HepG2 (cell line): Measurements from ENCODE around the gene TMEM63B. TPM values are rescaled to one million over a fixed set of nuclear protein-coding genes. Genes with fewer than 3 reads are reported as not detected.

Source experiments
- AHR ChIP-seq: IDR thresholded peaks from 2 replicates; pipeline ENCODE4 v1.6.1; 2018; ENCODE audit warnings: missing genetic modification reagents, missing compliant biosample characterization
- DR1 ChIP-seq: sonication (generic); formaldehyde crosslinking; IDR thresholded peaks from 2 replicates; pipeline ENCODE4 v1.8.0; 2021; ENCODE audit warnings: mild to moderate bottlenecking, missing genetic modification reagents, inconsistent platforms
- EZH2 ChIP-seq: conservative IDR thresholded peaks from 2 replicates; pipeline ENCODE4 v1.6.1; 2012; ENCODE audit warnings: mild to moderate bottlenecking, low read depth, low read length, moderate library complexity
- GLI4 ChIP-seq: sonication (generic); formaldehyde crosslinking; IDR thresholded peaks from 2 replicates; pipeline ENCODE4 v1.5.1; 2020; ENCODE audit warnings: missing genetic modification reagents, mild to moderate bottlenecking, moderate library complexity, borderline replicate concordance
- KAT7 ChIP-seq: IDR thresholded peaks from 2 replicates; pipeline ENCODE4 v1.6.1; 2018; ENCODE audit warnings: borderline replicate concordance, missing compliant biosample characterization
- MEIS2 ChIP-seq: sonication (generic); formaldehyde crosslinking; IDR thresholded peaks from 2 replicates; pipeline ENCODE4 v1.9.0; 2021; ENCODE audit warnings: mild to moderate bottlenecking, missing genetic modification reagents
- SP2 ChIP-seq: sonication (generic); formaldehyde crosslinking; IDR thresholded peaks from 2 replicates; pipeline ENCODE4 v1.5.1; 2020; ENCODE audit warnings: mild to moderate bottlenecking, missing genetic modification reagents
- TOPORS ChIP-seq: sonication (generic); formaldehyde crosslinking; IDR thresholded peaks from 2 replicates; pipeline ENCODE4 v1.8.0; 2023; ENCODE audit warnings: mild to moderate bottlenecking, missing genetic modification reagents
- U2AF2 ChIP-seq: fragments of 200-400 bp; formaldehyde crosslinking; IDR thresholded peaks from 2 replicates; pipeline ENCODE4 v1.6.1; 2017; ENCODE audit warnings: low read depth, mild to moderate bottlenecking, low read length
- ZNF121 ChIP-seq: sonication (generic); formaldehyde crosslinking; IDR thresholded peaks from 2 replicates; pipeline ENCODE4 v1.5.0; 2020; ENCODE audit warnings: mild to moderate bottlenecking, missing genetic modification reagents
- ZNF205 ChIP-seq: IDR thresholded peaks from 2 replicates; pipeline ENCODE4 v1.6.1; 2018; ENCODE audit warnings: missing biosample characterization, missing genetic modification reagents
- ZNF24 ChIP-seq: fragments of 450-650 bp; IDR thresholded peaks from 2 replicates; pipeline ENCODE4 v1.6.1; 2017; ENCODE audit warnings: antibody characterized with exemption, mild to moderate bottlenecking
- ZNF343 ChIP-seq: sonication (generic); formaldehyde crosslinking; IDR thresholded peaks from 2 replicates; pipeline ENCODE4 v1.4.0; 2020; ENCODE audit warnings: mild to moderate bottlenecking, missing genetic modification reagents
- ZNF383 ChIP-seq: sonication (generic); formaldehyde crosslinking; IDR thresholded peaks from 2 replicates; pipeline ENCODE4 v1.4.0; 2020; ENCODE audit warnings: missing genetic modification reagents, mild to moderate bottlenecking, borderline replicate concordance
- ZNF720 ChIP-seq: sonication (generic); formaldehyde crosslinking; IDR thresholded peaks from 2 replicates; pipeline ENCODE4 v1.4.0; 2020; ENCODE audit warnings: missing genetic modification reagents
- polyA plus RNA-seq, 8 experiments: library from polyadenylated mRNA; depleted of rRNA in 3 of 8; stranded (reverse) in 7 of 8; unstranded in 1 of 8; fragments of >200 nt; fragmentation: Illumina TruSeq in 4 of 8; extraction: Trizol in 4 of 8; gene quantifications; 2 replicates each; pipeline versions ENCODE4 v1.2.1 to v1.2.3, GENCODE V29; 2011 to 2016; ENCODE audit warnings: low read depth in 4 of 8, missing spikeins in 1 of 8, mixed read lengths in 1 of 8; ENCODE audit not compliant: insufficient read depth in 1 of 8
- total RNA-seq, 5 experiments: library from RNA; depleted of rRNA; stranded (reverse); fragments of >200 nt; fragmentation: Illumina TruSeq; extraction: Trizol; gene quantifications; 2 replicates each; pipeline ENCODE4 v1.2.3, GENCODE V29; 2016; ENCODE audit warnings: low read depth in 1 of 5
- TF ChIP-seq, protein P1 (sequence below): sonication (generic); formaldehyde crosslinking; IDR thresholded peaks from 2 replicates; pipeline ENCODE4 v1.9.0; 2022; ENCODE audit warnings: low read depth, missing genetic modification reagents
- TF ChIP-seq, protein P2 (sequence below): sonication (generic); formaldehyde crosslinking; conservative IDR thresholded peaks from 2 replicates; pipeline ENCODE4 v1.4.0; 2020; ENCODE audit warnings: missing genetic modification reagents
- TF ChIP-seq, protein P3 (sequence below): sonication (generic); formaldehyde crosslinking; IDR thresholded peaks from 2 replicates; pipeline ENCODE4 v1.4.0; 2020; ENCODE audit warnings: mild to moderate bottlenecking, low read depth, missing genetic modification reagents
- TF ChIP-seq, protein P4 (sequence below): IDR thresholded peaks from 2 replicates; pipeline ENCODE4 v1.6.1; 2016; ENCODE audit warnings: missing compliant biosample characterization, missing genetic modification reagents, borderline replicate concordance
- TF ChIP-seq, protein P5 (sequence below): sonication (generic); formaldehyde crosslinking; IDR thresholded peaks from 2 replicates; pipeline ENCODE4 v1.8.0; 2022; ENCODE audit warnings: mild to moderate bottlenecking, missing genetic modification reagents, moderate library complexity

TMEM63B gene
- total and polyA plus RNA-seq, 2 of the 13 experiments (the other 11 are each of a cell fraction or from before 2014, with no cell fraction given), result 27.4 to 75.8 TPM

DNA sequence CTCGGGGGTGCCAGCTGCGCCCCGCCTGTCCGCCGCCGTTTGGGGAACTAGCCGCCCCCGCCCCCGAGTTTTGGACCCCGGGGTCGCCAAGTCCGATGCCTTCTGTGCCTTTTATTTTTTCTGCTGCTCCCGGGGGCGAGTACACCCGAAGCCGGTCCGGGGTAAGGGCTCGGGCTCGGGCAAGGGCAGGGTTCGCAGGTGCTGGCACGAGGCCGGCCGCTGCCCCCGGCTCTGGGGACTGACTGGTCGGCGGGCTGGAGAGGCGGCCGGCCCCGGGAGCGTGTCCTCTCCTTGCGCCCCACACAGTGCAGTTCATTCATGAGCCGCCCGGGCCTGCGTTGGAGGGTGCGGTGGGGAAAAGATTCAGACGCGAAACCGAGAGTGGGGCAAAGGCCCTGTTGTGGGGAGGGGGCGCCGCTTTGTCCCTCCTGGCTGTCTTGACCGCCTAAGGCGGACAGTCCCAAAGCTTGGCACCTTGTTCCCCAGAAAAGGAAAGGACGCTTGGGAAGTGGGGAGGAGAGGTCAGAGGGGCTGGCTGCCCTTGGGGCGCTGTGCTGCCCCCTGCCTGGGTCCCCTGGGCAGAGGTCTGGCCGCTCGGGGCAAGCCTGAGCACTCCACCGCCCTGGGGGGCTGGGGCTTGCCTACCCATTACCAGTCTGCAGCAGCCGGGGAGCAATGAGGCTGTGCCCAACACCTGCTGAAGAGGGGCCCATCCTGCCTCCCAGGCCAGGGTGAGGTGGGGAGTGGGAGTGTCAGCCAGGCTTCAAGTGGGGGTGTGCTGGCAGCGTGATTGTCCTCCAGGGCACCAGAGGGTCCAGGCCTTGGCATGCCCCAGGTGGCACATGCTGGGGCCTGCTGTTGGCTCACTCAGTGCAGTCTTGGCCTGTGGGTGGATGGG is 915 bp downstream of the TMEM63B start (continued):
- TF ChIP-seq, protein P1, sequence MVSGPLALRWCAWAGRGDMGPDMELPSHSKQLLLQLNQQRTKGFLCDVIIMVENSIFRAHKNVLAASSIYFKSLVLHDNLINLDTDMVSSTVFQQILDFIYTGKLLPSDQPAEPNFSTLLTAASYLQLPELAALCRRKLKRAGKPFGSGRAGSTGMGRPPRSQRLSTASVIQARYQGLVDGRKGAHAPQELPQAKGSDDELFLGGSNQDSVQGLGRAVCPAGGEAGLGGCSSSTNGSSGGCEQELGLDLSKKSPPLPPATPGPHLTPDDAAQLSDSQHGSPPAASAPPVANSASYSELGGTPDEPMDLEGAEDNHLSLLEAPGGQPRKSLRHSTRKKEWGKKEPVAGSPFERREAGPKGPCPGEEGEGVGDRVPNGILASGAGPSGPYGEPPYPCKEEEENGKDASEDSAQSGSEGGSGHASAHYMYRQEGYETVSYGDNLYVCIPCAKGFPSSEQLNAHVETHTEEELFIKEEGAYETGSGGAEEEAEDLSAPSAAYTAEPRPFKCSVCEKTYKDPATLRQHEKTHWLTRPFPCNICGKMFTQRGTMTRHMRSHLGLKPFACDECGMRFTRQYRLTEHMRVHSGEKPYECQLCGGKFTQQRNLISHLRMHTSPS (CRISPR knock-in tag), result no peak; the same call in 1 of the 2 replicates
- TF ChIP-seq, protein P2, sequence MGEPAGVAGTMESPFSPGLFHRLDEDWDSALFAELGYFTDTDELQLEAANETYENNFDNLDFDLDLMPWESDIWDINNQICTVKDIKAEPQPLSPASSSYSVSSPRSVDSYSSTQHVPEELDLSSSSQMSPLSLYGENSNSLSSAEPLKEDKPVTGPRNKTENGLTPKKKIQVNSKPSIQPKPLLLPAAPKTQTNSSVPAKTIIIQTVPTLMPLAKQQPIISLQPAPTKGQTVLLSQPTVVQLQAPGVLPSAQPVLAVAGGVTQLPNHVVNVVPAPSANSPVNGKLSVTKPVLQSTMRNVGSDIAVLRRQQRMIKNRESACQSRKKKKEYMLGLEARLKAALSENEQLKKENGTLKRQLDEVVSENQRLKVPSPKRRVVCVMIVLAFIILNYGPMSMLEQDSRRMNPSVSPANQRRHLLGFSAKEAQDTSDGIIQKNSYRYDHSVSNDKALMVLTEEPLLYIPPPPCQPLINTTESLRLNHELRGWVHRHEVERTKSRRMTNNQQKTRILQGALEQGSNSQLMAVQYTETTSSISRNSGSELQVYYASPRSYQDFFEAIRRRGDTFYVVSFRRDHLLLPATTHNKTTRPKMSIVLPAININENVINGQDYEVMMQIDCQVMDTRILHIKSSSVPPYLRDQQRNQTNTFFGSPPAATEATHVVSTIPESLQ (CRISPR knock-in tag), result no peak
- TF ChIP-seq ZNF383 (no peak), KAT7 (CRISPR knock-in tag) (no peak; the same call in 1 of the 2 replicates), SP2 (CRISPR knock-in tag) (no peak), U2AF2 (no peak), ZNF343 (no peak), GLI4 (CRISPR knock-in tag) (no peak; the same call in 1 of the 2 replicates), MEIS2 (CRISPR knock-in tag) (peak; percentile 70), ZNF24 (no peak), ZNF205 (CRISPR knock-in tag) (no peak), ZNF121 (CRISPR knock-in tag) (no peak; the same call in 1 of the 2 replicates), EZH2 (no peak), TOPORS (CRISPR knock-in tag) (no peak), AHR (CRISPR knock-in tag) (no peak), DR1 (CRISPR knock-in tag) (no peak), ZNF720 (CRISPR knock-in tag) (no peak)
- TF ChIP-seq, protein P3, sequence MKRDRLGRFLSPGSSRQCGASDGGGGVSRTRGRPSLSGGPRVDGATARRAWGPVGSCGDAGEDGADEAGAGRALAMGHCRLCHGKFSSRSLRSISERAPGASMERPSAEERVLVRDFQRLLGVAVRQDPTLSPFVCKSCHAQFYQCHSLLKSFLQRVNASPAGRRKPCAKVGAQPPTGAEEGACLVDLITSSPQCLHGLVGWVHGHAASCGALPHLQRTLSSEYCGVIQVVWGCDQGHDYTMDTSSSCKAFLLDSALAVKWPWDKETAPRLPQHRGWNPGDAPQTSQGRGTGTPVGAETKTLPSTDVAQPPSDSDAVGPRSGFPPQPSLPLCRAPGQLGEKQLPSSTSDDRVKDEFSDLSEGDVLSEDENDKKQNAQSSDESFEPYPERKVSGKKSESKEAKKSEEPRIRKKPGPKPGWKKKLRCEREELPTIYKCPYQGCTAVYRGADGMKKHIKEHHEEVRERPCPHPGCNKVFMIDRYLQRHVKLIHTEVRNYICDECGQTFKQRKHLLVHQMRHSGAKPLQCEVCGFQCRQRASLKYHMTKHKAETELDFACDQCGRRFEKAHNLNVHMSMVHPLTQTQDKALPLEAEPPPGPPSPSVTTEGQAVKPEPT, result no peak
- TF ChIP-seq, protein P4, sequence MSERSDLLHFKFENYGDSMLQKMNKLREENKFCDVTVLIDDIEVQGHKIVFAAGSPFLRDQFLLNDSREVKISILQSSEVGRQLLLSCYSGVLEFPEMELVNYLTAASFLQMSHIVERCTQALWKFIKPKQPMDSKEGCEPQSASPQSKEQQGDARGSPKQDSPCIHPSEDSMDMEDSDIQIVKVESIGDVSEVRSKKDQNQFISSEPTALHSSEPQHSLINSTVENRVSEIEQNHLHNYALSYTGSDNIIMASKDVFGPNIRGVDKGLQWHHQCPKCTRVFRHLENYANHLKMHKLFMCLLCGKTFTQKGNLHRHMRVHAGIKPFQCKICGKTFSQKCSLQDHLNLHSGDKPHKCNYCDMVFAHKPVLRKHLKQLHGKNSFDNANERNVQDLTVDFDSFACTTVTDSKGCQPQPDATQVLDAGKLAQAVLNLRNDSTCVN (CRISPR knock-in tag), result 0 out of 2 replicates have a peak, but pooled peaks have one; percentile 21
- TF ChIP-seq, protein P5, sequence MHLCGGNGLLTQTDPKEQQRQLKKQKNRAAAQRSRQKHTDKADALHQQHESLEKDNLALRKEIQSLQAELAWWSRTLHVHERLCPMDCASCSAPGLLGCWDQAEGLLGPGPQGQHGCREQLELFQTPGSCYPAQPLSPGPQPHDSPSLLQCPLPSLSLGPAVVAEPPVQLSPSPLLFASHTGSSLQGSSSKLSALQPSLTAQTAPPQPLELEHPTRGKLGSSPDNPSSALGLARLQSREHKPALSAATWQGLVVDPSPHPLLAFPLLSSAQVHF (CRISPR knock-in tag), result peak; percentile 59; the same call in 1 of the 2 replicates
